OCI-M2 (cell line): ENCODE results near the gene DLG4.

ENCODE experiments used
- DNase-seq: peaks from one replicate; lab custom pipeline; 2025; ENCODE audit not compliant: unreplicated experiment; lab: John Stamatoyannopoulos, UW

The DLG4 gene

GRCh38 chr17:7215652-7216180 is 3.9 kb downstream of the DLG4 start:
- DNase-seq: no peak

GRCh38 chr17:7215136-7215638 is 4.4 kb downstream of the DLG4 start:
- no peak for DNase-seq

GRCh38 chr17:7214300-7215135 is 5.1 kb downstream of the DLG4 start:
- DNase-seq: peak; percentile 87

DNA sequence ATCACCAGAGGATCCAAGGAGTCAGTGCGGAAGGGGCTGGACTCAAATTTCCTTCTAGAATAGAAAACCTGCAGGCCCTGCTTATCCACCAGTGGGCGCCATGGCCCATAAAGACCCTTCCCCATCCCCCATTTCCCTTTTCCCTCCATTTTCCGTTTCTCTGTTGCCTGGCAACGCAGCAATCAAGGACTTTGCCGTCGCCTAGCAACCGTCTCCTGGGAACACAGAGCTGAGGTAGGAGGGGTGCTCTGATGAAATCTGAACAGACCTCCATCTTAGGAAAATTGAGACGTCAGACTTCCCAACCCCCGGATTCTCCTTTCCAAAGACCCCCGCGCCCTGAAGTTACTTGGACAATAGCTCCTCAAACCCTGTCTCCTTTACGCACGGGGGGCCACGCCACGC is 5.7 kb downstream of the DLG4 start:
- DNase-seq: no peak

DNA sequence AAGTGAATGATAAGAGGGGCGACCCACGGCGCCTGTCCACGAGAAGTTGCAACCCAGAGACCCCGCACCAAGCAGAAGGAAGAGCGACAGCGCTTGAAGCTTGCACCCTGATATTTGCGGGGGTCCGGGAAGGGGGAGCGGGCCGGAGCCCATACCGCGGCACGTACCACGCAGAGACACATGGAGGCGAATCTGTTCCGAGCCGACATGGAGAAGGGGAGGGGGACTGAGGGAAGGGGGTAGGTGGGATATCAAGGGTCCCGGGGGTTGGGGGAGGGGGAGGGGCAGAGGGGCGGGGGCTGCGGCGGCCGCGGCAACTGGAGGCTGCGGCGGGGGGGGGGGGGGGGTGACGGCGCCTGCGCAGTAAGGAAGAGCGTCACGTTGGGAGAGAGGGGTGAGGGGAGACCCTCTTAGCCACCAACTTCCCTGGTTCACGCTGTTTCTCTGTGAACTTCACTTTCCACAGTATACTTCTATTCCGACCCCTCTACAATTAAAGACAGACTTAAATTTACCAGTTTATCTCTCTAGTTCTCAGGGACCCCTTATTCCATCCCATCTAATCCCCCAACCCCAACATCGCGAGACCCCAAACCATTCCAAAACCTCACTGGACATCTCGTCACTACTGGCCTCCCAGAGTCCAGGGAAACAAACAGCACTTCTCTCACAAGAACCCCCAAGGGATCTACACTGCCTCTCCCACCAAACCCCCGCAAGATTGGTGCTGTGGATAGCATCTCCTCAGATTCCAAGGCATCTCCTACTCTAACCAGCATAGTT is 8.0 kb downstream of the DLG4 start:
- no peak for DNase-seq

GRCh38 chr17:7208754-7209460 is 10.7 kb downstream of the DLG4 start:
- no peak for DNase-seq

DNA sequence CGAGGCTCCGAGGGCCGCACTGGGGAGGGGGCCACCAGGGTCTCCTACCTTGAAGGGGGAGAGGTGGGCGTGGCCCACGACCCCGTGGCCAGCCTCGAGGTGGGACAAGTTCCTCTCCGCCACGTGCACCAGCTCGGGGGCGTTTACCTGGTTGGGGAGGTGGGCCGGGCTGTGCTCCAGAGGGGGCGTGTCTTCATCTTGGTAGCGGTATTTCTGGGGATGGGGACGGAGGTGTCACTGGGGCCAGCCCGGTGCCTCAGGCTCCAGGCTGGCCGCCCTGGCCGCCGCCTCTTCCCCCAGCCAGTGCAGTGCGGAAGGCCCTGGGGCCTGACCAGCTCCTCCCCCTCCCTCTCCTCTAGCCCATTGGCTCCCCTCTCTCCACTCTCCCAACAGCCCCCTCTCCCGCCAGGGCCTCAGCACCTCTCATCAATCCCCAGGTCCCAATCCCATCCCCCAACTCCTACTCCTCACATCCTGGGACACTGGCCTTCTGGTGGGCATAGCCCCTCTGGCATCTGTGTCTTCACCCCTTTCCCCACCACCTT is 11.5 kb downstream of the DLG4 start:
- no peak for DNase-seq

DNA sequence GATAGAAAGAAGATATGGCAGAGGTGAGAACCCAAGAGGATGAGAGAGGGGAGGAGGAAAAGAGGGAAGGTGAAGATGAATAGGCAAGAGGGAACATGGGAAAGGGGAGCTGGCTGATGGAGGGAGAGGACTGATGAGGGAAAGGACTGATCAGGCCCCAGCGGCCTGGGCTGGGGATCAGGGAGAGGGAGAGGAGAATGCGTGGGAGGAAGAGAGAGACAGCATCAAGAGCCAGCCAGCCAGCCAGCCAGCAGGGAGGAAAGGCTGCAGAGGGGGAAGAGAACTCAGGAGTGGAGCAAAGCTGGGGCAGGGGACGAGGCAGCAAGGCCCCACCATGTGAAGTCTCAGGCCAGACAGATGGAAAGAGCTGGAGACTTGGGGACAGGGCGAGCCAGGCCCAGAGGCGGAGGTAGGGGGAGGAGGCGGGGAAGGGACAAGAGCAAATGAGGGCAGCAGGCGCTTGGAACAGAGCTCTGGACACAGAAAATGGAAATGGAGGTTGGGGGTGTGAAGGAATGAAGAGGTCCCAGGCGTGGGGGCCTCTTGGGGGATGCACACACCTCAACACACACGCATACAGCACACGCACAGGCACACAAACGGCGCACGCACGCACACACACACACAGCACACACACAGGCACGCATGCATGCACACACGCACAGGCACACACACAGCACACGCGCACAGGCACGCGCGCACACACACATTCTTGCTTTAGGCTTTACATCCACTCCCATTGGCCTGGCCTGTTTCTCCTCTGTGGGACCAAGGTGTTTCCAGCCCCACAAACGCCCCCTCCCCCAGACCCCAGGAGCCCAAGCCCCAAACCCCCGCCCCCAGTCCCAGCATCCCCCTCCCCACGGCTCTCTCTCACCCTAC is 12.3 kb downstream of the DLG4 start:
- DNase-seq: no peak

DNA sequence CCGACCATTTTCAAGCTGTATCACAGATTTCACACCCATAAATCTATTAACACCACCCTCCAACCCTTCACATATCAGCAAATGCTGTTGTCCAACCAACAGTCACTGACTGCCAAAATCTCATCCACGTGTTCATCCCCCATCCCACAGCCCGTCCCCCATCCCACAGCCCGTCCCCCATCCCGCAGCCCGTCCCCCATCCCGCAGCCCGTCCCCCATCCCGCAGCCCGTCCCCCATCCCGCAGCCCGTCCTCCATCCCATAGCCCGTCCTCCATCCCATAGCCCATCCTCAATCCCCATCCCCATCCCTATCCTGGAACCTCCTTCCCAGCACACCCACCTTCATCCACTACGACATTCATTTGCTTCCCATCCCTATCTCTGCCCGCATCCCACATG is 14.1 kb downstream of the DLG4 start:
- no peak for DNase-seq

- DNase-seq: no peak
These were observed 14.7 kb downstream of the DLG4 start for GRCh38 chr17:7204828-7205461.

DNA sequence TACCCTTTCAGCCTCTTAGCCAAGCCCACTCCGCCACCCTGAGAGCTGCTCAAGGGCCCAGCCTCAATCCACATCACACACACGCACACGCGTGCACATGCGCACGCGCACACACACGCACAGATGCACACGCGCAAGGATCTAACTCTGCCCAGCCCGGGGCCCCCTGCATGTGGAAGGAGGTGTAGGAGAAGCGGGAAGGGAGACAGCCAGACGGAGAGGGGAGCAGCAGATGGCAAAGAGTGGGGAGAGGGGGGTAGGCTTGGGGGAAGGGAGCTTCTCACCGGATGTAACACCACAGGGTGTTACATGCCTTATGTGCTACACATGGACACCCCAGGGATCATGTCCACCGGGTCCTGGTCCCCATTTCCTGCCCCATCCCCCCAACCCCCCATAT is 15.3 kb downstream of the DLG4 start:
- no peak for DNase-seq

- DNase-seq: no peak
These were observed 16.2 kb downstream of the DLG4 start for GRCh38 chr17:7203391-7203790.

GRCh38 chr17:7196651-7197401 is 22.8 kb downstream of the DLG4 start:
- no peak for DNase-seq

DNA sequence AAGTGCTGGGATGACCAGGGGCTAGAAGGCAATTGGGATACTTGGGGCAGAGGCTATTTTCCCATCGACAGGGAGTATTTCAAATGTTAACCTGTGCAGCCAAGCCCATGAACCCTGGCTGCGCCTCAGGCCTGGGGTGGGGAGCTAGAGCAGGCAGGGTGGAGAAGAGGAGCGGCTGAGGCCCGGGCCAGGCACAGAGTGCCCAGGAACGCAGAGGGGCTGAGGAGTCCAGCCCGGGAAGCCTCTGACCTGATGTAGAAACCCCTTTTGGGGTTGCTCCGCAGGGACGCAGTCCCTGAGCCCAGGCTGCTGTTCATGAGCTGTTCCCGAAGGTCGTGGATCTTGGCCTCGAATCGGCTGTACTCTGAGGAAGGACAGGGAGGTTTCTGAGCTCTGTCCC is 23.7 kb downstream of the DLG4 start:
- no peak for DNase-seq

- no peak for DNase-seq
These were observed 27.2 kb downstream of the DLG4 start for GRCh38 chr17:7192271-7192937.

- no peak for DNase-seq
These were observed 27.9 kb downstream of the DLG4 start for GRCh38 chr17:7191571-7192270.

GRCh38 chr17:7191069-7191468 is 28.6 kb downstream of the DLG4 start:
- no peak for DNase-seq
